RCC 7860 (cell line): ENCODE data around the gene CNTNAP2.

Source experiments
- DNase-seq: peaks from one replicate; pipeline ENCODE4 v3.0.0-alpha.2; 2015; ENCODE audit warnings: low spot score
- FAIRE-seq: peaks from 2 replicates; lab custom pipeline; 2012; peaks lifted over from hg19 to GRCh38; lab: Jason Lieb, UNC

Gene CNTNAP2

GRCh38 chr7:146414373-146414772 lies 297.8 kb downstream of the CNTNAP2 start:
- FAIRE-seq: no peak
- no peak for DNase-seq

GRCh38 chr7:146414937-146415336 lies 298.3 kb downstream of the CNTNAP2 start:
- FAIRE-seq: no peak
- DNase-seq: no peak

- DNase-seq (no peak), FAIRE-seq (no peak)
Measured at GRCh38 chr7:146417176-146417575, 300.6 kb downstream of the CNTNAP2 start.

- DNase-seq (no peak), FAIRE-seq (no peak)
Measured at GRCh38 chr7:146423446-146423845, 306.8 kb downstream of the CNTNAP2 start.

GRCh38 chr7:146424084-146424483 lies 307.5 kb downstream of the CNTNAP2 start:
- FAIRE-seq: no peak
- DNase-seq: no peak

GRCh38 chr7:146433501-146433900 lies 316.9 kb downstream of the CNTNAP2 start:
- FAIRE-seq (no peak), DNase-seq (no peak)

DNA sequence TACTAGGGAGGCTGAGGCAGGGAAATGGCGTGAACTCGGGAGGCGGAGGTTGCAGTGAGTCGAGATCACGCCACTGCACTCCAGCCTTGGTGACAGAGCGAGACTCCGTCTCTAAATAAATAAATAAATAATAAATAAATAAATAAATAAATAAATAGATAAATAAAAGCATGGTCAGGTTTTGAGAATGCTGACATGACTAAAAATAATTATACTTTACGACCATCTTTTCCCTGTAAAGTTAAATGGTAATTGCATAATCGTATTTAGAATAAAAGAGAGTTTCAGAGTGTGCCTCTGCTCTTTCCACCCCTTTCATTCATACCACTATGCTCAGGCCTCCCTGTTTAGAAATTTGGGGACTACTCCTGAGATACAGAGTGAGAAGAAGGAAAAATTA lies 326.5 kb downstream of the CNTNAP2 start:
- no peak for FAIRE-seq
- DNase-seq: no peak

- FAIRE-seq (no peak), DNase-seq (no peak)
Measured at GRCh38 chr7:146449625-146450024, 333.0 kb downstream of the CNTNAP2 start.

- FAIRE-seq (no peak), DNase-seq (no peak)
Measured at GRCh38 chr7:146455091-146455655, 338.6 kb downstream of the CNTNAP2 start.

GRCh38 chr7:146479040-146479439 lies 362.4 kb downstream of the CNTNAP2 start:
- DNase-seq: no peak
- FAIRE-seq: no peak

GRCh38 chr7:146486519-146486918 lies 369.9 kb downstream of the CNTNAP2 start:
- DNase-seq (no peak), FAIRE-seq (no peak)

GRCh38 chr7:146492017-146492416 lies 375.4 kb downstream of the CNTNAP2 start:
- no peak for DNase-seq
- no peak for FAIRE-seq

GRCh38 chr7:146494952-146495596 lies 378.5 kb downstream of the CNTNAP2 start:
- no peak for FAIRE-seq
- no peak for DNase-seq

DNA sequence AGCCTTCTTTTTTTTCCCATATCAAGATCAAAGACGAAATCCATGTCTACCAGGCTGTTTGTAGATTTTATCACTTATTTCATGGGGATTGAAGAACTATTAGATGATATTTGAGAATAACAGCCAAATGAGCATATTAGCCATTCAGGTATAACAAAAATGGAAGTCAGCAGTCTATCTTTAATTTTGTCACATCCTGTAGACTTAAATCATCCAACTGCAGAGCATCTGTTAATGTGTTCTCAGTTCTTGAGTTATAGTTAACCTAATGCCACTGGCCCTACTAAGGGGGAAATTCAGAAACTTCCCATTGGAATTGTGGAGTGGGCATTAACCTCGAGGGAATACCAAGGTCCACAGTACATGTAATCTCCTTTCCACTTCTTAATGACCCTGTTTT lies 380.1 kb downstream of the CNTNAP2 start:
- no peak for DNase-seq
- FAIRE-seq: no peak

DNA sequence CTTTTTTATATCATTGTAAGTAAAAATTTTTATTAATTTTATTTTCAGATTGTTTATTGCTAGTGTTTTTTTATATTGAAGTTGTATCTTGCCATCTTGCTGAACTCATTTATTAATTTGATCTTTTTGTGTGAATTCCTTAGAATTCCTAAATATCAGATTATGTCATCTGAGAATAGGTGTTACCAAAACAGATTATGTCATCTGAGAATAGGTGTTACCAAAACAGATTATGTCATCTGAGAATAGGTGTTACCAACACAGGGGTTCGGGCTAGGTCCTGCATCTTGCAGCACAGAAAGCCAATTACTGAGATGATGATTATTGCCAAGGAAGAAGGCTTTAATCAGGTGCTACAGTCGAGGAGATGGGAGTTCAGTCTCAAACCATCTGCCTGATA lies 383.4 kb downstream of the CNTNAP2 start:
- DNase-seq (no peak), FAIRE-seq (no peak)

GRCh38 chr7:146503844-146504243 lies 387.2 kb downstream of the CNTNAP2 start:
- DNase-seq (no peak), FAIRE-seq (no peak)

DNA sequence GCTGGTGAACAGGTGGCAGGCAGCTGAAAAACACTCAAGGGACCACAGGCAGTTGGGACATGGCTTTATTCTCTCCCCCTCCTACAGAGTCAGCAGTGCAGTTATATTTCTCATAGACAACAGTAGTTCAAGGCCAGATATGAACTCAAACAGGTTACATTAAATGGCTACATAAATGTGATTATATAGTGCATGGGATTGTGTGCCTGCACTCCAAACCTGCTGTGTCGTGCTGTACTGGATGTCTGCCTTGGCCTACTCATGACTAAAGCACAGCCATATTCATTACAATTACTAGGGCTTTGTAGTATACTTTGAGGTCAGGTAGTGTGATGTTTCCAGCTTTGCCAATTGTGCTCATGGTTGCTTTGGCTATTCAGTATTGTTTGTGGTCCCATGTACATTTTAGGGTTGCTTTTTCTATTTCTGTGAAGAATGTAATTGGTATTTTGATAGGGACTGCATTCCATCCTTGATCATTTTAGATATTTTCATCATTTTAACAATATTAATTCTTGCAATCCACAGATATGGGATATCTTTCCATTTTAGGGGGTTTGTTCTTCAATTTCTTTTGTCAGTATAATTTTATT lies 393.6 kb downstream of the CNTNAP2 start:
- FAIRE-seq (no peak), DNase-seq (no peak)

- no peak for FAIRE-seq
- DNase-seq: no peak
Measured at GRCh38 chr7:146514304-146514703, 397.7 kb downstream of the CNTNAP2 start.

DNA sequence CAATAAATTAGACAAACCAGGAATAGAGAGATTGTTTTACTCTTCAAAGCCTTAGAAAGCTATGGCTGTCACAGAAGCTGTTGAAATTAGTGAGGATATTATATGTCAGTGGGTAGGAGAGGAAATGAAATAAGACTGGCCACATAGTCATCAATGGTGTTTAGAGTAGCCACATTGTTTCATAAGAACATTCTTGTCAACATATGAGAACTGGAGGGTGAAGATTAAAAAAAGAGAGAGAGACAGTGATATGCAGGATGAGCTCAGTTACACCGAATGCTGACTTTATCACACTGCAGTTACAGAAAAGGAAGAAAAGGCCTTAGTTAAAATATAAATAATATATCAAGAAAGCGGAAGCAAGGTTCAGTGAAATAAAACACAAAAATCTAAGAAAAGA lies 412.0 kb downstream of the CNTNAP2 start:
- FAIRE-seq (no peak), DNase-seq (no peak)

GRCh38 chr7:146539836-146540235 lies 423.2 kb downstream of the CNTNAP2 start:
- DNase-seq: no peak
- no peak for FAIRE-seq

DNA sequence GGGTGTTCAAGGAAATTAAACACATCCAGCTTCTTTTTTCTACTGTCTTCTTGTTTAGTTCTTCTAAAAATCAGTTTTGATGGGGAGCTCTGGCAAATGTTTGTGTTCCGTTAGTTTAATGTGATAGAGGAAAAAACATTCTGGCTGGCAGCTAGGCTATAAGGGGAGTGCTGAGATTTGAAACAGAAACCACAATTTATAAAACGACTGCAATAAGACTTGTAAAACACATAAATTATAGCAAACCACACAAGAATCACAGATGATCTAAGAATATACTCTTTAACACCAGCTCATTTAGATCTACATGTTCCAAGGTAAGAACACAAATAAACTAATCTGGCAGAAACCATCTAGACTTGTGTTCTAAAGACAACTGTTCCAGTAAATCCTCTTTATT lies 425.5 kb downstream of the CNTNAP2 start:
- no peak for FAIRE-seq
- no peak for DNase-seq

- DNase-seq: no peak
- FAIRE-seq: no peak
Measured at GRCh38 chr7:146544748-146545147, 428.1 kb downstream of the CNTNAP2 start.

GRCh38 chr7:146548816-146549215 lies 432.2 kb downstream of the CNTNAP2 start:
- no peak for DNase-seq
- no peak for FAIRE-seq
